ENCODE results near the gene FERMT2.

DNA sequence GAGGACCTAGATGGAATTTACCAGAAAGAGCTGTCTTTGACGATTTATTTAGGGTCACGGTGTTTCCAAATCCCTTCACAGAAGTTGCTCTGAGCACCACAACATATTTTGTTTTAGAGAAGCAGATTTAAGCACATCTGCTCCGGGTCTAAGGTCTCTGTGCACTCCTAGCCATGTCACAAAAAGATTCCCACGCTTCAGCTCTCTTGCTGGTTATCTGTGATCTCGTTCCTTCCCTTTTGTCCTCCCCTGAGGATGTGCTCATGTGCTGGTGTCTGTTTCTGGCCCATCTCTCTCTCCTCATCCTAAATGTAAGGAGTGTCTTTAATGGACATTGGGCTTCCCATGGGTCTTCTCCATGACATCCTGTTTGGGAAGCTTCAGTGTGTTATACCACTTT, 105.8 kb downstream of the FERMT2 start:
- TF ChIP-seq, protein P1, sequence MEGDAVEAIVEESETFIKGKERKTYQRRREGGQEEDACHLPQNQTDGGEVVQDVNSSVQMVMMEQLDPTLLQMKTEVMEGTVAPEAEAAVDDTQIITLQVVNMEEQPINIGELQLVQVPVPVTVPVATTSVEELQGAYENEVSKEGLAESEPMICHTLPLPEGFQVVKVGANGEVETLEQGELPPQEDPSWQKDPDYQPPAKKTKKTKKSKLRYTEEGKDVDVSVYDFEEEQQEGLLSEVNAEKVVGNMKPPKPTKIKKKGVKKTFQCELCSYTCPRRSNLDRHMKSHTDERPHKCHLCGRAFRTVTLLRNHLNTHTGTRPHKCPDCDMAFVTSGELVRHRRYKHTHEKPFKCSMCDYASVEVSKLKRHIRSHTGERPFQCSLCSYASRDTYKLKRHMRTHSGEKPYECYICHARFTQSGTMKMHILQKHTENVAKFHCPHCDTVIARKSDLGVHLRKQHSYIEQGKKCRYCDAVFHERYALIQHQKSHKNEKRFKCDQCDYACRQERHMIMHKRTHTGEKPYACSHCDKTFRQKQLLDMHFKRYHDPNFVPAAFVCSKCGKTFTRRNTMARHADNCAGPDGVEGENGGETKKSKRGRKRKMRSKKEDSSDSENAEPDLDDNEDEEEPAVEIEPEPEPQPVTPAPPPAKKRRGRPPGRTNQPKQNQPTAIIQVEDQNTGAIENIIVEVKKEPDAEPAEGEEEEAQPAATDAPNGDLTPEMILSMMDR (IDR thresholded peaks at IDR 0.05; ENCODE audit: low read depth, low read length, missing input control), result no peak
- TF ChIP-seq RAD21 (IDR thresholded peaks at IDR 0.05), result no peak
- no peak for TF ChIP-seq EGR1 (IDR thresholded peaks at IDR 0.05; ENCODE audit: low read depth in 2 of 2)
- no peak for TF ChIP-seq GABPA (IDR thresholded peaks at IDR 0.05 in 1 of 2, conservative IDR thresholded peaks at IDR 0.05 in 1 of 2)
- TF ChIP-seq, protein P2, sequence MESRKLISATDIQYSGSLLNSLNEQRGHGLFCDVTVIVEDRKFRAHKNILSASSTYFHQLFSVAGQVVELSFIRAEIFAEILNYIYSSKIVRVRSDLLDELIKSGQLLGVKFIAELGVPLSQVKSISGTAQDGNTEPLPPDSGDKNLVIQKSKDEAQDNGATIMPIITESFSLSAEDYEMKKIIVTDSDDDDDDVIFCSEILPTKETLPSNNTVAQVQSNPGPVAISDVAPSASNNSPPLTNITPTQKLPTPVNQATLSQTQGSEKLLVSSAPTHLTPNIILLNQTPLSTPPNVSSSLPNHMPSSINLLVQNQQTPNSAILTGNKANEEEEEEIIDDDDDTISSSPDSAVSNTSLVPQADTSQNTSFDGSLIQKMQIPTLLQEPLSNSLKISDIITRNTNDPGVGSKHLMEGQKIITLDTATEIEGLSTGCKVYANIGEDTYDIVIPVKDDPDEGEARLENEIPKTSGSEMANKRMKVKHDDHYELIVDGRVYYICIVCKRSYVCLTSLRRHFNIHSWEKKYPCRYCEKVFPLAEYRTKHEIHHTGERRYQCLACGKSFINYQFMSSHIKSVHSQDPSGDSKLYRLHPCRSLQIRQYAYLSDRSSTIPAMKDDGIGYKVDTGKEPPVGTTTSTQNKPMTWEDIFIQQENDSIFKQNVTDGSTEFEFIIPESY (IDR thresholded peaks at IDR 0.05), result no peak
